ENCODE measurements around the gene IER3.

Gene IER3

GRCh38 chr6:30747902-30748769 lies 3.8 kb upstream of the IER3 start:
- no peak for DNase-seq (ENCODE audit: low spot score)

GRCh38 chr6:30747300-30747687 lies 2.9 kb upstream of the IER3 start:
- DNase-seq (ENCODE audit: low spot score), result no peak

- peak; percentile 31 for DNase-seq (ENCODE audit: low spot score)
These were observed 971 bp downstream of the IER3 start for GRCh38 chr6:30743099-30744053.

- DNase-seq (ENCODE audit: low spot score), result peak; percentile 96
These were observed 1.8 kb downstream of the IER3 start, which contains the start of gene FLOT1 for GRCh38 chr6:30742316-30743098. FLOT1 (minus strand) TSS chr6:30742687; CDS start chr6:30742189, 498 bp downstream.

- DNase-seq (ENCODE audit: low spot score), result peak; percentile 78
These were observed 2.5 kb downstream of the IER3 start for GRCh38 chr6:30741789-30742315.

- DNase-seq (ENCODE audit: low spot score), result no peak
These were observed 3.1 kb downstream of the IER3 start for GRCh38 chr6:30741063-30741779.

GRCh38 chr6:30740540-30740870 lies 3.8 kb downstream of the IER3 start:
- DNase-seq (ENCODE audit: low spot score), result no peak

GRCh38 chr6:30738532-30738931 lies 5.8 kb downstream of the IER3 start:
- DNase-seq (ENCODE audit: low spot score), result no peak

GRCh38 chr6:30735668-30736314 lies 8.6 kb downstream of the IER3 start:
- DNase-seq (ENCODE audit: low spot score), result no peak

- no peak for DNase-seq (ENCODE audit: low spot score)
These were observed 12.0 kb downstream of the IER3 start for GRCh38 chr6:30732237-30732943.

GRCh38 chr6:30730601-30731435 lies 13.5 kb downstream of the IER3 start:
- no peak for DNase-seq (ENCODE audit: low spot score)

- peak; percentile 40 for DNase-seq (ENCODE audit: low spot score)
These were observed 16.3 kb downstream of the IER3 start for GRCh38 chr6:30727920-30728553.

GRCh38 chr6:30726506-30727413 lies 17.6 kb downstream of the IER3 start:
- no peak for DNase-seq (ENCODE audit: low spot score)

- peak; percentile 21 for DNase-seq (ENCODE audit: low spot score)
These were observed 18.4 kb downstream of the IER3 start for GRCh38 chr6:30725713-30726505.

- DNase-seq (ENCODE audit: low spot score), result no peak
These were observed 19.3 kb downstream of the IER3 start for GRCh38 chr6:30724906-30725667.
